ENCODE results near the gene SMYD3.

Gene SMYD3

GRCh38 chr1:246506674-246507481, at the start of gene SMYD3:
TSS of gene SMYD3 (minus strand) at chr1:246507279.
- no peak for FAIRE-seq

- FAIRE-seq = no peak
These were observed 47.1 kb upstream of the SMYD3 start for GRCh38 chr1:246554201-246554600.

- FAIRE-seq = no peak
These were observed 45.0 kb upstream of the SMYD3 start for GRCh38 chr1:246552110-246552509.

- no peak for FAIRE-seq
These were observed 43.3 kb upstream of the SMYD3 start for GRCh38 chr1:246550402-246550801.

GRCh38 chr1:246549665-246550064, 42.6 kb upstream of the SMYD3 start:
- FAIRE-seq = no peak

- no peak for FAIRE-seq
These were observed 36.9 kb upstream of the SMYD3 start for GRCh38 chr1:246544001-246544400.

- FAIRE-seq = no peak
These were observed 33.8 kb upstream of the SMYD3 start for GRCh38 chr1:246540738-246541491.

GRCh38 chr1:246537887-246538286, 30.8 kb upstream of the SMYD3 start:
- no peak for FAIRE-seq

- no peak for FAIRE-seq
These were observed 30.4 kb upstream of the SMYD3 start for GRCh38 chr1:246537441-246537840.

- FAIRE-seq = no peak
These were observed 27.0 kb upstream of the SMYD3 start for GRCh38 chr1:246534114-246534513.

GRCh38 chr1:246533371-246533905, 26.4 kb upstream of the SMYD3 start:
- no peak for FAIRE-seq

- no peak for FAIRE-seq
These were observed 25.4 kb upstream of the SMYD3 start for GRCh38 chr1:246532519-246532918.

- FAIRE-seq = no peak
These were observed 23.4 kb upstream of the SMYD3 start for GRCh38 chr1:246530482-246530881.

- no peak for FAIRE-seq
These were observed 22.1 kb upstream of the SMYD3 start for GRCh38 chr1:246528933-246529731.

- FAIRE-seq = no peak
These were observed 20.5 kb upstream of the SMYD3 start for GRCh38 chr1:246527402-246528088.

GRCh38 chr1:246526915-246527314, 19.8 kb upstream of the SMYD3 start:
- FAIRE-seq = no peak

- no peak for FAIRE-seq
These were observed 19.3 kb upstream of the SMYD3 start for GRCh38 chr1:246526380-246526779.

- FAIRE-seq = no peak
These were observed 12.4 kb upstream of the SMYD3 start for GRCh38 chr1:246519514-246519913.

GRCh38 chr1:246518456-246519205, 11.6 kb upstream of the SMYD3 start:
- FAIRE-seq = no peak

GRCh38 chr1:246517391-246517790, 10.3 kb upstream of the SMYD3 start:
- FAIRE-seq = no peak

- FAIRE-seq = no peak
These were observed 9.0 kb upstream of the SMYD3 start for GRCh38 chr1:246516126-246516525.
